ENCODE results near the gene ARSB.
A peak's percentile ranks its signal among the peaks of the same experiment; 100 is the strongest.
"Not testable (repeated sequence)": the region's sequence is repeated elsewhere in the genome, so short reads cannot be mapped to it uniquely, and the experiment has no call there.

The ARSB gene

GRCh38 chr5:78763659-78764189 is 221.4 kb downstream of the ARSB start:
- Mint-ChIP-seq H3K4me3 (no peak overlapping the region), H3K27ac (no peak overlapping the region), H3K9me3 (peaks cover 3% of the 10 kb centered on the region), H3K4me1 (no peaks in the 10 kb centered on the region), H3K36me3 (no peaks in the 10 kb centered on the region)
- DNase-seq (ENCODE audit: low spot score in 2 of 2) (no peak), ATAC-seq (no peak)

DNA sequence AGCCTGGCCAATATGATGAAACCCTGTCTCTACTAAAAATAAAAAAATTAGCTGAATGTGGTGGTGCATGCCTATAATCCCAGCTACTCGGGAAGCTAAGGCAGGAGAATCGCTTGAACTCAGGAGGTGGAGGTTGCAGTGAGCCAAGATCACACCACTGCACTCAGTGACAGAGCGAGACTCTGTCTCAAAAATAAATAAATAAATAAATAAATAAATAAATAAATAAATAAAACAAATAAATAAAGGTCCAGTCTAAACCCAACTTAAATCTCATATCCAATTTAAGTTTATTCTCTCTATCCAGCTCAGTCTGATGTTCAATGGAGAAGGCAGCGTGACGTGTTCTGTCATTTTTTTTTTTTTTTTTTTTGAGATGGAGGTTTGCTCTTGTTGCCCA is 222.4 kb downstream of the ARSB start:
- not testable (repeated sequence) for H3K36me3 Mint-ChIP-seq; H3K9me3 Mint-ChIP-seq; H3K27ac Mint-ChIP-seq; ATAC-seq; H3K4me1 Mint-ChIP-seq; DNase-seq (ENCODE audit: low spot score in 2 of 2); H3K4me3 Mint-ChIP-seq

GRCh38 chr5:78761840-78762239 is 223.3 kb downstream of the ARSB start:
- ATAC-seq (no peak), DNase-seq (ENCODE audit: low spot score in 2 of 2) (no peak)
- peaks cover 11% of the 10 kb centered on the region for H3K4me1 Mint-ChIP-seq
- no peak overlapping the region for H3K27ac Mint-ChIP-seq
- no peaks in the 10 kb centered on the region for H3K36me3 Mint-ChIP-seq
- H3K9me3 Mint-ChIP-seq = peaks cover 3% of the 10 kb centered on the region
- H3K4me3 Mint-ChIP-seq = no peak overlapping the region

- no peak for ATAC-seq
- Mint-ChIP-seq H3K36me3 (no peaks in the 10 kb centered on the region), H3K9me3 (peaks cover 3% of the 10 kb centered on the region), H3K4me1 (peaks cover 11% of the 10 kb centered on the region), H3K4me3 (no peak overlapping the region), H3K27ac (no peak overlapping the region)
- DNase-seq (ENCODE audit: low spot score in 2 of 2) = no peak
These were observed 224.3 kb downstream of the ARSB start for GRCh38 chr5:78760770-78761169.

DNA sequence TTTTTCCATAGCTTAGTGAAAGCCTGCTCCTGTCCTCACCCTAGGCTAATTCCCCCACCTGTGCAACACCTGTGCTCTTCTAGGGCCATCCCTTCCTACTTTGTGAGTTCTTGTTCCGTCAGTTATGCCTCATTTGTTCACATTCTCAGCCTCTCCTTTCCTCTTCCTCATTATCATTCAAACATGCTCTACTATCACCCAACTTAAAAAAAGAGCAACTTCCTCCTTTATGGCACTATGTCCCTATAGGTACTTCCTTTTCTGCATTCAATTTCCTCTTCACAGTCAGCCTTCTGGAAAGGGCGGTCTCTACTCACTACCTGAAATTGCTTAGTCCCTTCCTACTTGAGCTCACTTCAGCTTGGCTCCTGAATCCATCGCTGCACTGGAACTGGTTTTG is 224.7 kb downstream of the ARSB start:
- no peaks in the 10 kb centered on the region for H3K36me3 Mint-ChIP-seq
- no peak overlapping the region for H3K27ac Mint-ChIP-seq
- peaks cover 3% of the 10 kb centered on the region for H3K9me3 Mint-ChIP-seq
- H3K4me3 Mint-ChIP-seq = no peak overlapping the region
- ATAC-seq (no peak), DNase-seq (ENCODE audit: low spot score in 2 of 2) (no peak)
- peaks cover 11% of the 10 kb centered on the region for H3K4me1 Mint-ChIP-seq

DNA sequence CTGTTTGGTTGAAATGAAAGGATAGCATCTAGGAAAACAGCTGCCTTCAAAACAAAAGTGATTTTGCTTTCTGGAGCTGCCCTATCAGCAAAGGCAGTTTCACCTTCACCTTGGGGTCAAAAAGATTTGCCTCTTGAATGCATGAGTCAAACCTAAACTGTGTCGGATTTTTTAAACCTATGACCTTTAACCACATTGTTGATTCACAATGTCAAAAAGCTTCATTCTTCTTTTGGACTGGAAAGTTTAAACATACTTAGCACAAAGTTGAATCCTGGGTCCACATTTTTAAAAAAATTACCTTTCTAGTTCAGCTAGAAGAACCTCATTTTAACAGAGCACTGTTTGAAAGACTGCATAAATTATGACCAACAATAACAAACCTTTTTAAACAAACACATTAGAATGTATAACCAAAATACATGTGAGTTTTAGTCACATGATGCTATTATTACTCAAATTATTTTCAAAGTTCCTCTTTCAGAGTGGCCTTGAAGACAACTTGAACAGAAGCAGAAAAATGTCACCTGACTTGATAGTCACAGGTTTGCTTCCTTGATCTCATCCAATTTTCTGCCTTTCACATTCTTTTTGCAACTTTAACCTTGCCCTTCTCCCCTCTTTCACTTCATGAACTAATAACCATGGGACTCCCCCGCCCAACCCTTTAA is 226.8 kb downstream of the ARSB start:
- Mint-ChIP-seq H3K36me3 (no peaks in the 10 kb centered on the region), H3K27ac (no peak overlapping the region), H3K4me1 (peaks cover 11% of the 10 kb centered on the region), H3K4me3 (no peak overlapping the region), H3K9me3 (peaks cover 3% of the 10 kb centered on the region)
- DNase-seq (ENCODE audit: low spot score in 2 of 2) = no peak
- ATAC-seq = peak; percentile 76

DNA sequence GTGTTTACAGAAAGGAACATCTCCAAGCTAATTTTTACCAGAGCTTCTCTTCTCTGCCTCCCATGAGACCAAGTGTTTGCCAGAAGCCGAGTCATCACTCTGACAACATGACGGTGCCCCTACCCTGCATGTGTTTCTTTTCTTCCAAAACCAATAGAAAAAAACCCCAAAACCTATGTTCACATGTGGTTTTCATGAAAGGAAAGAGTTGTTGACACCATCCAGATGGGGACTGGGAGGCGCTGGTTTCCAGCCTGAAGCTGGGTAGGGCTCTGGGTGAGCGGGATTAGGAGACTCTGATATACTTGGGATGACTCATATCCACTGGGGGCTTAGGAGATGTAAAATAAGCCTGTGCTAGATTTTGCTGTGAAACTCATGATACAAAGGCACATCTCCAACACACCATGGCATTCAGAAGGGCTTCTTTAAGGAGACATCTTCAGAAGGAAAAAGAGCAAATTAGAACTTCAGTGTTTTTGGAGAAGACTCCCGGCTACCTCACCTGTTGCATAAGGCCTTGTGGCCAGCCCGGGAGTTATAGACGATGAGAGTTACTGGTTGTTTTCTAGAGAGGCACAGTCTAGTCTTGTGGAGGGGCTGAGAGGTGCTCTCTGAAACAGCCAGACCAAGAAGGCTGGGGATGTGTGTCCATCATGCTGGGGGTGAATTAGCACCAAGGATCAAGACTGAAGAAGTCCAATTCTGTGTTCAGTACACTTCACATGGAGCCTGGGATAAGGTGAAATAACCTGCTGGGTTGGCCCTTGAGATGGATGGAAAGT is 227.6 kb downstream of the ARSB start:
- Mint-ChIP-seq H3K36me3 (no peaks in the 10 kb centered on the region), H3K27ac (peak overlapping the region; percentile 57), H3K4me1 (peaks cover 11% of the 10 kb centered on the region), H3K4me3 (no peak overlapping the region), H3K9me3 (peaks cover 3% of the 10 kb centered on the region)
- ATAC-seq (peak; percentile 51), DNase-seq (ENCODE audit: low spot score in 2 of 2) (no peak)

DNA sequence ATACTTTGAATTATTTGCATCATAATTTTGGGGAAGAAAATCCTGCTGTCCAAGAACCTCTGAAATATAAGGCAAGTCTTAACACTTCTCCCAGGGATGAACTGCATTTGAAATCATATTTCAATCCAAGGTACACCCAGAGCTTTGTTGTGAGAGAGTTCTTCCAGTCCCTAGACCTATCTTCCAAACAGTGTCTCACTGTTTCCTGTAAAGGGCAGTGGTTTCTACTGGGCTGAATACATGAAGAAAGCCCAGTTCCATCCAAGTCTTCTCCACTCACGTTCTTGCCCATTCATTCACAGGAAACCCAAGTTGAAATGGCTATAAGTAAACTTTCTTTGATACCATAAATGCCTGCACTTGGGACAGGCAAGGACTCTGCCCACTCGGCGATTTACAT is 228.3 kb downstream of the ARSB start:
- Mint-ChIP-seq H3K4me3 (no peak overlapping the region), H3K36me3 (no peaks in the 10 kb centered on the region), H3K9me3 (peaks cover under 1% of the 10 kb centered on the region), H3K27ac (peak overlapping the region; percentile 57), H3K4me1 (peaks cover 11% of the 10 kb centered on the region)
- no peak for ATAC-seq
- no peak for DNase-seq (ENCODE audit: low spot score in 2 of 2)

DNA sequence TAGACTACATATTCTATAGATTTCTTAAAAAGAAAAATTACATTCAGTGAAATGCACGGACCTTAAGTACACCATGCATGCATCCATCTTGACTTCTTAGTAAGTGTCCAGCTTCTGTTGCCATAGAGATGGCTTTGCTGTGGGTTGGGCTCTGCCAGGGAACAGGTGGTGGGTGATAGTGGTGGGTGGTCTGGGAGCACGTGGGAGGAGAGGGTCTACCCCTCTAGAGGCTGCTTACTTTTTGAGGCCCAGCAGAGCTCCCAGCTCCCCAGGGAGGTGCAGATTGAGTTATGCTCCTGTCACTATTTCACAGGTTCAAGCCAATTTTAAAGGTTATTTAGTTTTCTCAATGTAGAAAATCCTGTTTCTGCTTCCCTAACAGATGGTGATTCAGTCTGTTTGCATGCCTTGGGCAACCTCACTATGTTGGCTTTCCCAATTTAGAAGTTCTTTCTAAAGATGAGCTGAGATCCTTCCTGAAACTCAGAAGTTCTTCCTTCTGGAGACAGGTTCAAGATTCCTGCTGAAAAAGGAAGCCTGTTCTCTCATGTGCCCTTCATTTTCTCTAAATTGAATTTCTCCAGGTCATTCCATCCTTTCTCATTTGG is 229.2 kb downstream of the ARSB start:
- H3K4me3 Mint-ChIP-seq = no peak overlapping the region
- ATAC-seq (no peak), DNase-seq (ENCODE audit: low spot score in 2 of 2) (no peak)
- no peaks in the 10 kb centered on the region for H3K36me3 Mint-ChIP-seq
- no peak overlapping the region for H3K27ac Mint-ChIP-seq
- H3K9me3 Mint-ChIP-seq = no peaks in the 10 kb centered on the region
- H3K4me1 Mint-ChIP-seq = peaks cover 11% of the 10 kb centered on the region

DNA sequence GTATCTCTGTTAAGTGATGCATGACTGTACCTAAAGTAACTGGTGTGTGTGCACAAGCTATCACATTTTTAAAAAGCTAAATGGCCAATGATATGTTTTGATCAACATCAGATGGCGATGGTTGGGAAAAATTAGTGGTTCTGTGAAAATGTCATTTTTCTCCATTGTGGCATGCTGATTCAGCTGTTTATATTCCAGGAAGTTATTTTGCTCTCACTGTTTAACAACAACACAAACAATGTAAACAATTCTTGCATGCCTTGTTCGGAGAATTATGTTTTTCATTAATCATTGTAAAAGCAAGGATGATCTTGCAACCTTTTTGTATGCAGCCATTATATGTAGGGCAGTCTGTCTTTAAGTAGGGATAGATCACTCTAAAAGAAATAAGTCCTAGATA is 230.5 kb downstream of the ARSB start:
- Mint-ChIP-seq H3K4me1 (peaks cover 11% of the 10 kb centered on the region), H3K9me3 (no peaks in the 10 kb centered on the region)
- no peak for ATAC-seq

DNA sequence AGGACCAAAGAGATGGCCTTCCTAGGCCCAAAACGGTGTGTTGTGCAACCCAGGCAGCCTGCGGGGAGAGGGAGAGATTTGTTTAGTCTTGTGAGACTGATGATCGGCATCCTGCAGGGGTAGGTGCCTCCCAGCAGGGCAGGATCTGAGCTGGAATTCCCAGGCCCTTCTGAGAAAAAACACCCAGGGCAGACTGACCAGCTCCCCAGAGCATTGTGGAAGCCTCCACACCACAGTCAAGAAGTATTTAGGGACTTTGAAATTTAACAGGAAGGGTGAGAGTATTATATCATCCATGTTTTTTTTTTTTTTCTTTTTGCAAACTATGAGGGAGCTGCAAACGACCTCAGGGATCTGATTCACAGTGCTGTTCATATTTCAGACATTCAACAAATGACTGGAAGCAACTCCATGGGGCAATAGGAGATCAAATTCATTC is 232.0 kb downstream of the ARSB start:
- no peak overlapping the region for H3K4me3 Mint-ChIP-seq
- H3K27ac Mint-ChIP-seq = no peak overlapping the region
- peaks cover 11% of the 10 kb centered on the region for H3K4me1 Mint-ChIP-seq
- DNase-seq (ENCODE audit: low spot score in 2 of 2) (no peak), ATAC-seq (no peak)
- H3K36me3 Mint-ChIP-seq = no peaks in the 10 kb centered on the region
- H3K9me3 Mint-ChIP-seq = no peaks in the 10 kb centered on the region

More for the DNA sequence above, 230.5 kb downstream of the ARSB start:
- Mint-ChIP-seq H3K36me3 (no peaks in the 10 kb centered on the region), H3K27ac (no peak overlapping the region), H3K4me3 (no peak overlapping the region)
- no peak for DNase-seq (ENCODE audit: low spot score in 2 of 2)

DNA sequence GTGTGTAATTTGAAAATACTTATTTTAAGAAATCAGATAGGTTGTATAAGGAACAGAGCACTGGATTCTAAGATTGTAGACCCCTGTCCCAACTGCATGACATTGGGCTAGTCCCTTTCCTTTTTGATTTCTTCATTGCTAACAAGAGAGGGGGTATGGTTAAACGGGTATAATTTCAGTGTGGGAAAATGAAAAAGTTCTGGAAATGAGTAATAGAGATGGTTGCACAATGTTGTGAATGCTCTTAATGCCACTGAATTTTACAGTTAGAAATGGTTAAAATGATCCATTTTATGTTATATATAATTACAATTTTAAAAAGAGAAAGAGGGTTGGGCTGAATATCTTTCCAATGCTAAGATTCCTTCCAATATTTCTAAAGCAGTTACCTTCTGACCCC is 233.2 kb downstream of the ARSB start:
- no peaks in the 10 kb centered on the region for H3K4me1 Mint-ChIP-seq
- no peak overlapping the region for H3K4me3 Mint-ChIP-seq
- H3K27ac Mint-ChIP-seq = no peak overlapping the region
- no peaks in the 10 kb centered on the region for H3K36me3 Mint-ChIP-seq
- no peaks in the 10 kb centered on the region for H3K9me3 Mint-ChIP-seq
- no peak for DNase-seq (ENCODE audit: low spot score in 2 of 2)
- ATAC-seq = no peak

- Mint-ChIP-seq H3K36me3 (no peaks in the 10 kb centered on the region), H3K27ac (no peak overlapping the region)
These were observed 234.8 kb downstream of the ARSB start for GRCh38 chr5:78750281-78750680.

GRCh38 chr5:78747705-78748359 is 237.3 kb downstream of the ARSB start:
- Mint-ChIP-seq H3K27ac (no peak overlapping the region), H3K9me3 (no peaks in the 10 kb centered on the region), H3K4me1 (no peaks in the 10 kb centered on the region), H3K36me3 (no peaks in the 10 kb centered on the region), H3K4me3 (no peak overlapping the region)
- no peak for ATAC-seq
- DNase-seq (ENCODE audit: low spot score in 2 of 2) = no peak

More at GRCh38 chr5:78750281-78750680, 234.8 kb downstream of the ARSB start:
- no peak overlapping the region for H3K4me3 Mint-ChIP-seq
- no peaks in the 10 kb centered on the region for H3K4me1 Mint-ChIP-seq
- no peaks in the 10 kb centered on the region for H3K9me3 Mint-ChIP-seq
- no peak for ATAC-seq
- no peak for DNase-seq (ENCODE audit: low spot score in 2 of 2)

- no peaks in the 10 kb centered on the region for H3K36me3 Mint-ChIP-seq
- no peak overlapping the region for H3K4me3 Mint-ChIP-seq
- DNase-seq (ENCODE audit: low spot score in 2 of 2) (no peak), ATAC-seq (no peak)
- no peaks in the 10 kb centered on the region for H3K4me1 Mint-ChIP-seq
- no peaks in the 10 kb centered on the region for H3K9me3 Mint-ChIP-seq
- H3K27ac Mint-ChIP-seq = no peak overlapping the region
These were observed 238.1 kb downstream of the ARSB start for GRCh38 chr5:78747055-78747454.
